K562 (cell line): Measurements from ENCODE around the gene PLPP4. TPM values are rescaled to one million over a fixed set of nuclear protein-coding genes. Genes with fewer than 3 reads are reported as not detected.

Source experiments
- ATAC-seq: fragments of 200-7000 bp; cut with Tn5 transposase; 3 replicates; pipeline ENCODE4 v1.9.1; 2020; ENCODE audit warnings: moderate library complexity
- BruUV-seq: library from RNA; stranded (reverse); fragments of 400-500 nt; replicated peaks from 2 replicates; lab custom pipeline; 2021; lab: Mats Ljungman, UMichigan
- CTCF ChIA-PET: fragments of 300-600 bp; formaldehyde crosslinking; extraction: SDS; loops from one replicate; lab custom pipeline; 2021; ENCODE audit warnings: low intra/inter-chr PET ratio; lab: Yijun Ruan, JAX
- POLR2A ChIA-PET: fragments of 300-600, 350-650 bp; sonication (Branson Sonifier 250); formaldehyde crosslinking; extraction: SDS; loops from one replicate; lab custom pipeline; 2021; ENCODE audit warnings: antibody characterized with exemption, inconsistent platforms; lab: Yijun Ruan, JAX
- DNase-seq, 4 experiments: peaks; one replicate each; pipeline versions ENCODE4 v3.0.0 to v3.0.0-alpha.2; 2011 to 2018; ENCODE audit warnings: low spot score in 3 of 4, mixed read lengths in 3 of 4; ENCODE audit errors: extremely low read depth in 1 of 4
- FAIRE-seq: peaks from 2 replicates; lab custom pipeline; 2011; peaks lifted over from hg19 to GRCh38; lab: Jason Lieb, UNC
- H2AFZ ChIP-seq: 2 replicates; pipeline ENCODE4 v1.6.0; 2011; ENCODE audit warnings: low read depth, low read length, control low read depth, inconsistent platforms
- H3K27ac ChIP-seq: fragments of 200-600 bp; 3 replicates; pipeline ENCODE4 v1.8.0; 2011; ENCODE audit warnings: low read depth, mild to moderate bottlenecking, control low read depth, inconsistent platforms, low read length, moderate library complexity, mixed read lengths; ENCODE audit errors: extremely low read depth
- H3K27me3 ChIP-seq, 2 experiments: fragments of 300-600 bp in 1 of 2; 2 replicates in 1 of 2; 3 replicates in 1 of 2; pipeline versions ENCODE4 v1.6.0 to v1.8.0; 2011; ENCODE audit warnings: inconsistent platforms in 2 of 2, low read length in 2 of 2, mild to moderate bottlenecking in 1 of 2, mixed read lengths in 1 of 2, moderate library complexity in 1 of 2; ENCODE audit not compliant: control insufficient read depth in 2 of 2, insufficient read depth in 2 of 2
- H3K36me3 ChIP-seq: fragments of 300-600 bp; 3 replicates; pipeline ENCODE4 v1.8.0; 2011; ENCODE audit warnings: mild to moderate bottlenecking, low read length, inconsistent platforms; ENCODE audit not compliant: control insufficient read depth, insufficient read depth
- H3K4me1 ChIP-seq, 2 experiments: fragments of 200-600 bp in 1 of 2; replicated peaks in 1 of 2; 2 replicates in 1 of 2; 3 replicates in 1 of 2; pipeline versions ENCODE4 v1.5.1 to v1.8.0; 2011; ENCODE audit warnings: inconsistent platforms in 2 of 2, low read length in 2 of 2, mild to moderate bottlenecking in 1 of 2, mixed read lengths in 1 of 2, moderate library complexity in 1 of 2; ENCODE audit not compliant: control insufficient read depth in 2 of 2, insufficient read depth in 2 of 2
- H3K4me2 ChIP-seq: 2 replicates; pipeline ENCODE4 v1.6.1; 2011; ENCODE audit warnings: low read length, control low read depth, inconsistent platforms, mixed read lengths; ENCODE audit not compliant: insufficient read depth
- H3K4me3 ChIP-seq: fragments of 200-600 bp; sonication (generic), shearing (Covaris generic); 2 replicates; pipeline ENCODE4 v1.5.1; 2016; ENCODE audit warnings: control low read depth, inconsistent platforms
- H3K79me2 ChIP-seq: fragments of 200-600 bp; 3 replicates; pipeline ENCODE4 v1.8.0; 2011; ENCODE audit warnings: low read length, inconsistent platforms; ENCODE audit not compliant: control insufficient read depth, insufficient read depth
- H3K9ac ChIP-seq, 2 experiments: 2 replicates each; pipeline versions ENCODE4 v1.6.0 to v1.6.1; 2011; ENCODE audit warnings: low read depth in 2 of 2, low read length in 2 of 2, control low read depth in 1 of 2, inconsistent platforms in 1 of 2, mild to moderate bottlenecking in 1 of 2, mixed read lengths in 1 of 2; ENCODE audit not compliant: insufficient read depth in 1 of 2
- H3K9me1 ChIP-seq: one replicate; pipeline ENCODE4 v1.6.0; 2011; ENCODE audit warnings: inconsistent platforms, mild to moderate bottlenecking, low read length, moderate library complexity; ENCODE audit not compliant: control insufficient read depth, insufficient read depth
- H3K9me3 ChIP-seq: replicated peaks from 2 replicates; pipeline ENCODE4 v1.5.1; 2011; ENCODE audit warnings: low read depth, low read length, inconsistent platforms; ENCODE audit not compliant: control insufficient read depth, insufficient read depth
- H4K20me1 ChIP-seq: replicated peaks from 2 replicates; pipeline ENCODE4 v1.6.1; 2011; ENCODE audit warnings: low read length, inconsistent platforms, mixed read lengths; ENCODE audit not compliant: control insufficient read depth, insufficient read depth
- BCL6 ChIP-seq: fragments of 250-450 bp; sonication (Bioruptor Pico); IDR thresholded peaks from 2 replicates; pipeline ENCODE4 v1.4.0; 2020
- BCOR ChIP-seq: fragments of 450-650 bp; IDR thresholded peaks from 2 replicates; pipeline ENCODE4 v1.6.1; 2016
- BDP1 ChIP-seq: IDR thresholded peaks from 3 replicates; pipeline ENCODE4 v1.6.1; 2011; ENCODE audit not compliant: insufficient read length, insufficient read depth
- CBFB ChIP-seq: sonication (generic); formaldehyde crosslinking; IDR thresholded peaks from 2 replicates; pipeline ENCODE4 v1.4.0; 2020; ENCODE audit warnings: mild to moderate bottlenecking, missing genetic modification reagents
- CREB1 ChIP-seq, 2 experiments: sonication (generic) in 1 of 2; formaldehyde crosslinking in 1 of 2; IDR thresholded peaks; 2 replicates each; pipeline versions ENCODE4 v1.6.1 to v1.8.0; 2012 to 2022; ENCODE audit warnings: inconsistent platforms in 1 of 2, mild to moderate bottlenecking in 1 of 2, missing genetic modification reagents in 1 of 2, moderate library complexity in 1 of 2
- ELF4 ChIP-seq: fragments of 450-650 bp; formaldehyde crosslinking; IDR thresholded peaks from 2 replicates; pipeline ENCODE4 v1.4.0; 2022; ENCODE audit warnings: missing genetic modification characterization
- HNRNPK ChIP-seq: fragments of 200-400 bp; formaldehyde crosslinking; IDR thresholded peaks from one replicate; pipeline ENCODE4 v1.6.1; 2018; ENCODE audit warnings: mild to moderate bottlenecking, low read depth, low read length; ENCODE audit not compliant: poor library complexity, severe bottlenecking
- KDM4B ChIP-seq, 2 experiments: fragments of 450-650 bp in 1 of 2; sonication (generic) in 1 of 2; IDR thresholded peaks; 2 replicates each; pipeline ENCODE4 v1.6.1; 2016 to 2017; ENCODE audit warnings: borderline replicate concordance in 2 of 2, antibody characterized with exemption in 1 of 2, low read depth in 1 of 2, mild to moderate bottlenecking in 1 of 2
- NFATC3 ChIP-seq: fragments of 450-650 bp; IDR thresholded peaks from 2 replicates; pipeline ENCODE4 v1.6.1; 2017; ENCODE audit warnings: mild to moderate bottlenecking
- POLR3G ChIP-seq: IDR thresholded peaks from 2 replicates; pipeline ENCODE4 v1.6.1; 2011; ENCODE audit not compliant: insufficient read length, insufficient replicate concordance; ENCODE audit errors: extremely low read depth
- PTBP1 ChIP-seq: fragments of 200-400 bp; formaldehyde crosslinking; IDR thresholded peaks from 2 replicates; pipeline ENCODE4 v1.6.1; 2017; ENCODE audit warnings: low read depth, low read length
- RBFOX2 ChIP-seq: fragments of 200-400 bp; formaldehyde crosslinking; IDR thresholded peaks from 2 replicates; pipeline ENCODE4 v1.6.1; 2017; ENCODE audit warnings: low read depth, mild to moderate bottlenecking, low read length, moderate library complexity
- SIN3A ChIP-seq, 2 experiments: fragments of 150-350 bp in 1 of 2; IDR thresholded peaks; 2 replicates each; pipeline ENCODE4 v1.6.1; 2011 to 2016; ENCODE audit warnings: borderline replicate concordance in 2 of 2, low read depth in 2 of 2, low read length in 2 of 2, mild to moderate bottlenecking in 2 of 2, moderate library complexity in 2 of 2; ENCODE audit not compliant: control insufficient read depth in 1 of 2
- SLC30A9 ChIP-seq: fragments of 250-450 bp; sonication (Bioruptor Pico); IDR thresholded peaks from 2 replicates; pipeline ENCODE4 v1.8.0; 2022; ENCODE audit warnings: mild to moderate bottlenecking, moderate library complexity
- TRIM24 ChIP-seq, 2 experiments: fragments of 450-650 bp; IDR thresholded peaks; 2 replicates each; pipeline ENCODE4 v1.6.1; 2016
- ZNF133 ChIP-seq: fragments of 250-450 bp; sonication (Bioruptor Pico); IDR thresholded peaks from 2 replicates; pipeline ENCODE4 v1.4.0; 2020; ENCODE audit warnings: mild to moderate bottlenecking
- ZNF197 ChIP-seq: fragments of 200-800 bp; sonication (Bioruptor generic); IDR thresholded peaks from 2 replicates; pipeline ENCODE4 v1.6.1; 2016; ENCODE audit warnings: low read depth, missing genetic modification characterization, missing compliant biosample characterization
- ZNF347 ChIP-seq: fragments of 450-650 bp; formaldehyde crosslinking; IDR thresholded peaks from 2 replicates; pipeline ENCODE4 v1.4.0; 2020; ENCODE audit warnings: low read depth, mild to moderate bottlenecking, moderate library complexity
- WGBS: fragments of 100-300 bp; shearing (Covaris generic); methylation state at CpG from one replicate; pipeline ENCODE4 v1.1.6; 2016; ENCODE audit warnings: low coverage, mixed read lengths; ENCODE audit not compliant: insufficient coverage; ENCODE audit errors: missing lambda C conversion rate; 5-methylcytosine and 5-hydroxymethylcytosine counted together
- in situ Hi-C: fragments of 300-500 bp; cut with MboI; formaldehyde crosslinking; loops from 4 replicates; pipeline ENCODE4 v1.15.0; 2018; ENCODE audit warnings: inconsistent platforms, mixed read lengths
- intact Hi-C: fragments of 100-400 bp; cut with micrococcal nuclease; formaldehyde crosslinking; loops from 2 replicates; pipeline ENCODE4 v1.14.2; 2022
- polyA plus RNA-seq, 8 experiments: library from polyadenylated mRNA; depleted of rRNA in 4 of 8; stranded (reverse) in 5 of 8; unstranded in 3 of 8; fragments of >200 nt; fragmentation: Nextera tagmentation in 2 of 8; fragmentation: Illumina TruSeq in 1 of 8; extraction: Ambion mirVana in 2 of 8; extraction: Trizol in 1 of 8; gene quantifications; 2 replicates each; pipeline versions ENCODE4 v1.2.1 to v1.2.3, GENCODE V29; 2011 to 2014; ENCODE audit warnings: inconsistent platforms in 1 of 8, missing spikeins in 1 of 8
- total RNA-seq, 7 experiments: library from RNA; depleted of rRNA in 6 of 7; stranded (reverse); fragments of >200 nt in 6 of 7; fragmentation: Illumina TruSeq in 2 of 7; extraction: Trizol in 2 of 7; gene quantifications; 2 replicates each; pipeline versions ENCODE4 v1.2.1 to v1.2.3, GENCODE V29; 2011 to 2021; ENCODE audit warnings: low replicate concordance in 1 of 7
- TF ChIP-seq, protein P1 (sequence below): fragments of 250-450 bp; sonication (Bioruptor Pico); IDR thresholded peaks from 2 replicates; pipeline ENCODE4 v1.4.0; 2020; ENCODE audit warnings: mild to moderate bottlenecking, moderate library complexity

Gene PLPP4
- total and polyA plus RNA-seq, 9 of the 15 experiments (the other 6 are each of a cell fraction or from before 2014, with no cell fraction given) = 0.08 TPM; not detected in 8

DNA sequence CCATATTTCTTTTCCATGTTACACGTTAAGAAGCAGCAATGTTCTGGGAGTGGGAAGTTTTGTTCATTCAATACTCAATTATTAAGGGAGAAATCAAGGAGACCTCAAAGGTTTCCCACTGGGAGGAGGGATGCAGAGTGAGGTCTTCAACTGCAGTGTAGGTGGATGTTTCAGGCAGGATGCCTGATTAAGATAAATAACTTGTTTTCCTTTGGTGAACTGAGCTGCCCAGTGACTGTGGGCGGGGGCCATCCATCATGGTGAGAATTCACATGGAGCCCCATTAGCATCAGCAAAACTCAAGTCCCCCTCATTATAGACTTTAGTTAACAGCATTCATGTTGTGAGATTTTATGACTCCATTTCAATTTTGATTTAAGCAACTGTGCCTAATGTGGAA, 121.1 kb downstream of the PLPP4 start:
- no peaks in the 10 kb centered on the region for H3K9me3 ChIP-seq
- ChIA-PET CTCF (no interaction called here), POLR2A (no interaction called here)
- H3K27me3 ChIP-seq = no peaks in the 10 kb centered on the region
- no peaks in the 10 kb centered on the region for H3K79me2 ChIP-seq
- BruUV-seq = no TSS peak
- ATAC-seq = no peak
- no peaks in the 10 kb centered on the region for H3K36me3 ChIP-seq
- in situ Hi-C loops (no loop called here), intact Hi-C loops (no loop called here)
- no peak overlapping the region for H3K4me2 ChIP-seq
- H3K9me1 ChIP-seq = no peaks in the 10 kb centered on the region
- H3K4me3 ChIP-seq = no peak overlapping the region
- no peaks in the 10 kb centered on the region for H3K4me1 ChIP-seq
- no peak for FAIRE-seq
- TF ChIP-seq NFATC3 (no peak), CBFB (CRISPR knock-in tag) (no peak), RBFOX2 (no peak), KDM4B (IDR thresholded peaks at IDR 0.05; ENCODE audit: borderline replicate concordance in 2 of 2, low read depth in 1 of 2) (no peak), SLC30A9 (CRISPR knock-in tag) (no peak), ZNF133 (CRISPR knock-in tag) (no peak), PTBP1 (no peak), ELF4 (CRISPR knock-in tag) (no peak), CREB1 (IDR thresholded peaks at IDR 0.05) (no peak), CREB1 (CRISPR knock-in tag; IDR thresholded peaks at IDR 0.05) (no peak), ZNF347 (CRISPR knock-in tag) (no peak), ZNF197 (CRISPR knock-in tag) (no peak), POLR3G (no peak), BDP1 (no peak), BCOR (no peak), HNRNPK (no peak), BCL6 (CRISPR knock-in tag) (no peak), SIN3A (IDR thresholded peaks at IDR 0.05; ENCODE audit: borderline replicate concordance in 2 of 2, control insufficient read depth in 1 of 2, low read depth in 2 of 2, low read length in 2 of 2) (no peak), TRIM24 (IDR thresholded peaks at IDR 0.05) (no peak)
- TF ChIP-seq, protein P1, sequence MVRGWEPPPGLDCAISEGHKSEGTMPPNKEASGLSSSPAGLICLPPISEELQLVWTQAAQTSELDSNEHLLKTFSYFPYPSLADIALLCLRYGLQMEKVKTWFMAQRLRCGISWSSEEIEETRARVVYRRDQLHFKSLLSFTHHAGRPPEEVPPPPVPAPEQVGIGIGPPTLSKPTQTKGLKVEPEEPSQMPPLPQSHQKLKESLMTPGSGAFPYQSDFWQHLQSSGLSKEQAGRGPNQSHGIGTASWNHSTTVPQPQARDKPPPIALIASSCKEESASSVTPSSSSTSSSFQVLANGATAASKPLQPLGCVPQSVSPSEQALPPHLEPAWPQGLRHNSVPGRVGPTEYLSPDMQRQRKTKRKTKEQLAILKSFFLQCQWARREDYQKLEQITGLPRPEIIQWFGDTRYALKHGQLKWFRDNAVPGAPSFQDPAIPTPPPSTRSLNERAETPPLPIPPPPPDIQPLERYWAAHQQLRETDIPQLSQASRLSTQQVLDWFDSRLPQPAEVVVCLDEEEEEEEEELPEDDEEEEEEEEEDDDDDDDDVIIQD = no peak
- H3K27ac ChIP-seq = no peak overlapping the region
- no peak for DNase-seq
- 0% methylated on average over 2 of the region's 2 CpGs for WGBS
- H4K20me1 ChIP-seq = no peaks in the 10 kb centered on the region; the same call in 1 of the 2 replicates
- H3K9ac ChIP-seq = no peak overlapping the region
- no peak overlapping the region for H2AFZ ChIP-seq
